GM18868 (cell line): ENCODE results near the gene CD38.

Source experiments
- ATAC-seq: cut with Tn5 transposase; IDR thresholded peaks from one replicate; pipeline ENCODE4 v1.9.1; 2021; ENCODE audit warnings: mild to moderate bottlenecking, moderate library complexity; ENCODE audit not compliant: unreplicated experiment

CD38 gene

GRCh38 chr4:15894921-15895916 lies 117.1 kb downstream of the CD38 start:
- ATAC-seq, result no peak

- ATAC-seq, result no peak
Measured at GRCh38 chr4:15897577-15897976, 119.4 kb downstream of the CD38 start.

GRCh38 chr4:15898902-15899301 lies 120.8 kb downstream of the CD38 start:
- ATAC-seq, result no peak

GRCh38 chr4:15899511-15899910 lies 121.4 kb downstream of the CD38 start:
- ATAC-seq, result no peak

- no peak for ATAC-seq
Measured at GRCh38 chr4:15901007-15901406, 122.9 kb downstream of the CD38 start.

GRCh38 chr4:15901998-15902397 lies 123.9 kb downstream of the CD38 start:
- ATAC-seq, result no peak

- ATAC-seq, result no peak
Measured at GRCh38 chr4:15902746-15903145, 124.6 kb downstream of the CD38 start.
